Prostate gland (tissue), 2 donors: Measurements from ENCODE around the gene FMNL2.

Experiments used
- POLR2AphosphoS5 ChIP-seq: sonication (generic); formaldehyde crosslinking; IDR thresholded peaks from one replicate; pipeline ENCODE4 v1.6.1; 2017; ENCODE audit warnings: antibody characterized with exemption
- TF ChIP-seq, protein P1 (sequence below), 4 experiments: fragments of 200-600 bp in 2 of 4; fragments of 450-650 bp in 2 of 4; sonication (generic) in 2 of 4; IDR thresholded peaks; 1 replicate in 3 of 4; 2 replicates in 1 of 4; pipeline ENCODE4 v1.5.1; 2016 to 2019; ENCODE audit warnings: antibody characterized with exemption in 4 of 4, mild to moderate bottlenecking in 2 of 4, moderate library complexity in 2 of 4

DNA sequence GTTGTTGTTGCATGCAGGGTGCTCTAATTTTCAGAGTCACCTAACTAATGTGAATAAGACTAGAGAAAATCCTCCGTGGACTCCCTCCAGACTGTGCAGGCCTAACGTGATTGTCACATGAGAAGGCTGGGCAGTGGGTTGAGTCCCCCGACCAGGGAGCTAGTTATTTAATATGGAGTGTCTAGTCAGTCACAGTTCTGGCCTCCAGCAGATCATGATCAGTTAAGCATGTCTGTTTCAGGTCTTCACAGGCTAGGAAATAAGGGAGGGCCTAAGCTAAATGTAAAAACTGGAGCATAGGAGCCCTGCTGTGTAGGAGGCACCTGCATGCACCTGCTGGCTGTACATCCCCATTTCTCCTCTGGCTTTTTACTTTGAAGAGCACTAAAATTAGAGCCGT lies 295.5 kb downstream of the FMNL2 start:
- TF ChIP-seq, protein P1, sequence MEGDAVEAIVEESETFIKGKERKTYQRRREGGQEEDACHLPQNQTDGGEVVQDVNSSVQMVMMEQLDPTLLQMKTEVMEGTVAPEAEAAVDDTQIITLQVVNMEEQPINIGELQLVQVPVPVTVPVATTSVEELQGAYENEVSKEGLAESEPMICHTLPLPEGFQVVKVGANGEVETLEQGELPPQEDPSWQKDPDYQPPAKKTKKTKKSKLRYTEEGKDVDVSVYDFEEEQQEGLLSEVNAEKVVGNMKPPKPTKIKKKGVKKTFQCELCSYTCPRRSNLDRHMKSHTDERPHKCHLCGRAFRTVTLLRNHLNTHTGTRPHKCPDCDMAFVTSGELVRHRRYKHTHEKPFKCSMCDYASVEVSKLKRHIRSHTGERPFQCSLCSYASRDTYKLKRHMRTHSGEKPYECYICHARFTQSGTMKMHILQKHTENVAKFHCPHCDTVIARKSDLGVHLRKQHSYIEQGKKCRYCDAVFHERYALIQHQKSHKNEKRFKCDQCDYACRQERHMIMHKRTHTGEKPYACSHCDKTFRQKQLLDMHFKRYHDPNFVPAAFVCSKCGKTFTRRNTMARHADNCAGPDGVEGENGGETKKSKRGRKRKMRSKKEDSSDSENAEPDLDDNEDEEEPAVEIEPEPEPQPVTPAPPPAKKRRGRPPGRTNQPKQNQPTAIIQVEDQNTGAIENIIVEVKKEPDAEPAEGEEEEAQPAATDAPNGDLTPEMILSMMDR (IDR thresholded peaks at IDR 0.05), result no peak
- no peak for TF ChIP-seq POLR2AphosphoS5
